HG02678 (cell line): Measurements from ENCODE around the gene RGSL1.

ENCODE experiments used
- ATAC-seq: cut with Tn5 transposase; IDR thresholded peaks from one replicate; pipeline ENCODE4 v1.9.1; 2021; ENCODE audit warnings: mild to moderate bottlenecking, moderate library complexity; ENCODE audit not compliant: unreplicated experiment

RGSL1 gene

DNA sequence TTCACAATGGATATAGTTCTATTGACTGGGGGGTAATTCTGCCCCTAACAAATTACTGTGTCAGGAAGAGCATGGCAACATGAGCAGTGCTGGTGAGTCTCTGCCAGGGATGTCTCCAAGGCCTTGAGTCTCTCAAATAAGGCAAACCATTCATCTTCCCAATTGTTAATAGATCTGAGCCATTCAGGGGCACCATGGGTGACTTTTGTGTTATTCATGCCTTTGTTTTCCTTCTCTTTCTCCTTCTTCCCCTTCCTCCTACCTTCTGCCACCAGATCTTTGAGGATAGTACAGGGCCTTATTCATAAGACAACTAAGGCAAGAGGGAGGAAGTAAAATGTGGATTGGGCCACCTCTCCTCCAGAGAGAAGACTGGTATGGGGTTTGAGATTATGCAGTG is at the start of gene RGSL1:
Gene RGSL1 (plus strand): TSS at position 60 of the 400 bp plus-strand sequence. CDS start 20 bp downstream, at position 80.
- ATAC-seq, result no peak

DNA sequence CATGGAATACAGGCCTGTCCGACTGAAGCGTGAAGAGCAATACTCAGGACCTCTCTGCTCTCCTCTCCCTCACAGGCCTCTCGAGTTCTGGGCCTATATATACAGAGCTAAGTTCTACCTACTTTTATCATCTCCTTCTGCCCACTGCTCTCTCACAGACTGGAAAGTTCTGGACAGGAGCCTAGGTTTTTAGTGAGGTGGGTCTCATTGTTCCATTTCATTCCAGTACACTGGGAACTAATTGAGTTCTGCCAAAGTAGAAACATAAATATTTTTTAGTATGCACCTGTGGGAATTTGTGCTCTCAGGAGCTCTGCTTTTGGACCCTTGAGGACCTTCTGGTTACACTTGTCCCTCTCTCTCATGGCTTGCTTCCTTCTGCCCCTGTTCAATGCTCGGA is 49.4 kb upstream of the RGSL1 start, which contains the start of gene TEDDM1:
Gene TEDDM1 (minus strand): TSS at position 101 of the 400 bp plus-strand sequence. CDS start 182 bp downstream, outside the sequence.
- no peak for ATAC-seq

DNA sequence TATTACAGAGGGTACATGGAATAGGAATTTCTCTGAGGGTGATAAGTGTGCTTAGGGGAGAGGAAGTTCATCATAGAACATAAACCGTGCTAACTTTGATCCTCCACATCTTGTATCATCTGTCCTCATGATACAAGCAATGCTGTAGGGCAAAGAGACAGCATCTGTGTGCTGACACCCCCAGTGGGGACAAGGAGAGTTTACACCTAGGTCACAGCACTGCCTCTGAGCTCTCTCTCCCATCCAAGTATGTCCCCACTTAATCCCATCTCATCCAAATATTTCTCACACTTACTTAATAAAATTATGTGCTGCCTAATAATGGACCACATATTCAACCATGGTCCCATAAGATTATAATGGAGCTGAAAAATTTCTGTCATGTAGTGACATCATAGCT is 45.2 kb upstream of the RGSL1 start:
- ATAC-seq, result no peak

DNA sequence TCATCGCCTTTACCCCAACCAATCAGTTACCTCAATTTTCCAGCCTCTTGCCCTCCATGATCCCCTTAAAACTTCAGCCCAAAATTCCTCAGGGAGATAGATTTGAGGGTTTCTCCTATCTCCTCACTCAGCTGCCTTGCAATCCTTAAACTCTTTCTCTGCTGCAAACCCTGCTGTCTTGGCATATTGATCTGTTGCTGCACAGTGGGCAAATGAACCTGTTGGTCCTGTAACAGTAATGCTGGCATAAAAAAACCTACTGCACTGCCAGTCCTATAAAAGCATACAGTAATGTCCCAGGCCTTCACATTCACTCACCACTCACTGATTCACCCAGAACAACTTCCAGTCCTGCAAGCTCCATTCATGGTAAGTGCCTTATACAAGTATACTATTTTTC is 44.4 kb upstream of the RGSL1 start:
- no peak for ATAC-seq

DNA sequence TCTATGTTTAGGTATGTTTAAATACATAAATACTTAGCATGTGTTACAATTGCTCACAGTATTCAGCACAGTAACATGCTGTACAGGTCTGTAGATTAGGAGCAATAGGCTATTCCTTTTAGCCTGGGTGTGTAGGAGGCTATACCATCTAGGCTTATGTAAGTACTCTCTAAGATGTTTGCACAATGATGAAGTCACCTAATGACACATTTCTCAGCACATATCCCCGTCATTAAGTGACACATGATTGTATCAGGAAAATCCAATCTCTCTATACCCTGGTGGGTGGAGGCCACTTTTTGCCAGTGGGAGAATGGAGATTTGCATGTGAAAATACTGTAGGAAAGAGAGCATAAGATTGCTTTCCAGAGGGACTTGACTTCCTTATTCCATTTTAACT is 43.9 kb upstream of the RGSL1 start:
- ATAC-seq, result no peak

DNA sequence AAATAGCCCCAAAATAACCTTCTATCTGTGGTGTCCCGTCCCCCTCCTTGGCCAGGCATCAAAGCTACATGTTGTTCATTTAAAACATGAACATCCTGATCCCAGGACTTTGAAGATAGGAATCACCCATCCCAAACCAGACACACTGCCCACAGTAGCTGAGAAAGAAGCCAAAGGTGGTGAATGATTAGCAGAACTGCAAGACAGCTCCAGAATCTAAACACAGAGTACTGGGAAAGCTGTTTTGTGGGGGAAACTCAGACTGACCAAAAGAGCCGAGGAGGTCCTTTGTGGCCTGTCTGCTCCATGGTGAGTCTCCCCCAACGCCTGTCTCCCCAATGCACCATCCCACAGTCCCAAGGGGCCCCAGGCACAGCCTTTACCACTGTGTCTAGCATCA is 42.2 kb upstream of the RGSL1 start:
- ATAC-seq, result no peak

DNA sequence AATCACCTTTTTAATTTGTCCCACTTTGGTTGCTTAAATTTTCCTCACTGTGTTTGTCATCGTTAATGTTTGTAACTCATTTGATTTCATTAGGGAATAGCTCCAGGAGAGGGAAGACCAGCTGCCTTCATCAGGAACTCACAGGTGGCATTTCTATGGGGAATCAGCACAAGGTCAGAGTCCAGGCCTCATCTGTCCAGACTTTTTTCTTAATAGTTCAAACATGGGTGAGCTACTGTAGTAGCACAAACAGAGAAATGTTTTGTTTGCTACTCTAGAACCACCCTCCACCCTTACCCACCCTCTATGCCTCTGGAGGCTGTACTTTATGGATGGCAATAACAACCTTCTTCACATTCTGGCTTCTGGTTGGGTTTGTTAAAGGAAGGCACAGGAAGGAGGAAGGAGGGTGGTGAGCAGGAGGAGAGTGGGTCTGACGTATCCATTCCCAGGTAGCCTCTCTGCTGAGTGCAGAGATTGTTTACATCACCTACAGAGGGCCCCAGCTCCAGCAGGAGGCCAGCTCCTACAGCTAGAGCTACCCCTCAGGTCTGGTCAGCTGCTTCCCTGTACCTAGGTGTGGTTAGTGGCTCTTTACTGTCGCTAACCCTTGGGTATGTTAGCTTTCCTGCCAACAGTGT is 41.4 kb upstream of the RGSL1 start:
- ATAC-seq, result no peak

DNA sequence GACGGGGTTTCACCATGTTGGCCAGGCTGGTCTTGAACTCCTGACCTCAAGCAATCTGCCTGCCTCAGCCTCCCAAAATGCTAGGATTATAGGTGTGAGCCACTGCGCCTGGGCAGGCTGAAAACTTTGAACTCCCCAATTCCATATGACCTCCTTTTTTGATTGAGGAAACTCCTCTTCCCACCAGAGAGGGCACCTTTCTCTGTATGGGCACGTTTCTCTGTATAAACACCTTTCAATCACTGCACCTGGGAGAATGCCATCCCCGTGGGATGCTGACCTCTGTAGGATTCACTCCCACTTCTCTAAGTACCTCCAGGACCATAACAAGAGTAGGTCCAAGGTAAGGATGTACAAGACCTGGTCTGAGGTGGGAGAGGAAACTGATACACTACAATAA is 39.8 kb upstream of the RGSL1 start:
- ATAC-seq, result no peak

DNA sequence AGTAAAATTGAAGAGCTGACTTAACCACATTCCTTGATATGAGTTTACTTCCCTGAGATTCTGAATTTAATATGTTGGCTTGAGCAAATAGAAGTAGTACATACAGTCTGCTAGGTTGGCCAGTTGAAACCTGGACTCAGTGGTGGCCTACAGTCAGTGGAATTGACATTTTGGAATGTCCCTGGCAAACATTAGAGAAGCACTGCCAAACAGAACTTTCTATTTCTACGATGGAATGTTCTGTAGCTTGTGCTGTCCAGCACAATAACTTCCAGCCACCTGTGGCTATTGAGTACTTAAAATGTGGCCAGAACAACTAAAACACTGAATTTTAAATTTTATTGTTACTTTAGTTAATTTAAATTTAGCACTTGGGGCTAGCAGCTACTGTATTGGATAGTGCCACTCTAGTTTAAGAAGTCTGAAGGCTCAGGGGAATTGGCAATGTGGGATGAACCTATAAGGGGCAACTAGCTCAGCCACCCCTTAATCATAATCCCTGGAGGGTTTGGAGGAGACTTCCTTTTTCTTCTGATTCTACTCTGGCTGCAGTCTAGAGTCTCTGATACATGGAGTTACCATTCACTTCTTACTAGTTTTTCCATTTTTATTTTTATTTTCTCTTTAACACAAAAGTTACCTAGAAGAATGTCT is 39.2 kb upstream of the RGSL1 start:
- ATAC-seq, result no peak

DNA sequence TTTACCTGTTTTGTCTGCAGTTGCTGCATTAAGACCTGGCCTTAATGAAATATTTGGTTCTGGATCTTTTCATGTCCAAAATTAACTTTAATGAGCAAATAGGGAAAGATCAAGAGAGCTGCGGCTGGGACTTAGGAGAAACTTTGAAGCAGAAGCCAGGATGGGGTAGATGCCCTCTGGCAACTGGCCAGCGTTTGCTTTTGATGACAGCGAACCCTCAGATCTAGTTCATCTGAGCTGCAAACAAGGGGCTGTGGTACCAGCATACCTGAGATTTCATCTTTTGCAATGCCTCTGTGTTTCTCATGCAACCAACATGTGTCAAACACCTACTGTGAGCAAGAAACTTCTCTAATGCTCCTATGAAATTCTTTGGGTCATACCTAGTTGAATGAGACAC is 36.5 kb upstream of the RGSL1 start:
- ATAC-seq, result no peak

DNA sequence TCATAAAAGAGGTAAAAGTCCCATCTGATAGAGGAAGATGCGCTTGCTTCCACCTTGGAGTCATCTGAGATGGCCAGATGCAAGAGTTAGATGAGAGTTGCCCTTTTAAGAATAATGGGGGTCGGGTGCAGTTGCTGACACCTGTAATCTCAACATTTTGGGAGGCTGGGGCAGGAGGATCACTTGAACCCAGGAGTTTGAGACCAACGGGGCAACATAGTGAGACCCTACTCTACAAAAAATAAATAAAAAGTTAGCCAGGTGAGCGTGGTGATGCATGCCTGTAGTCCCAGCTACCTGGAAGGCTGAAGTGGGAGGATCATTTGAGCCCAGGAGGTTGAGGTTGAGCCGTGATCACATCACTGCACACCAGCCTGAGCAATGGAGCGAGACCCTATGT is 36.0 kb upstream of the RGSL1 start:
- no peak for ATAC-seq

DNA sequence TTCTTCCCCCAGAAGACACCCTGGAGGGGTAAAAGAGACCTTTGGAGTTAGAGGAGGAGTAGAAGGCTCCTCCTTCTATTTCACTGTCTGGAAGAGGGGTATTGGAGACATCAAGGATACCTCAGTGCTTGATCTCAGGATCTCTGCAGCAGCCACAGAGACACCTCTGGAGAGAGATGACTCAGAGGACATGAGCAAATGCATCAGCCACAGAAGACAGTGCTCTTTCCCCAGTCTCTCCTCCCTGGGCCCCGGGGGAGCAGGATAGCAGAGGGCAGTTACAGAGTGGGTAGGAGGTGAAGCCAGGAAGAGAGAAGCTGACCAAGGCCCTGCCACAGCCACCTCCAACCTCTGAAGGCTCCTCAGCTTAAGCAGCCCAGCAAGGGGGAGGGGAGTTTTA is 34.2 kb upstream of the RGSL1 start:
- ATAC-seq, result no peak

DNA sequence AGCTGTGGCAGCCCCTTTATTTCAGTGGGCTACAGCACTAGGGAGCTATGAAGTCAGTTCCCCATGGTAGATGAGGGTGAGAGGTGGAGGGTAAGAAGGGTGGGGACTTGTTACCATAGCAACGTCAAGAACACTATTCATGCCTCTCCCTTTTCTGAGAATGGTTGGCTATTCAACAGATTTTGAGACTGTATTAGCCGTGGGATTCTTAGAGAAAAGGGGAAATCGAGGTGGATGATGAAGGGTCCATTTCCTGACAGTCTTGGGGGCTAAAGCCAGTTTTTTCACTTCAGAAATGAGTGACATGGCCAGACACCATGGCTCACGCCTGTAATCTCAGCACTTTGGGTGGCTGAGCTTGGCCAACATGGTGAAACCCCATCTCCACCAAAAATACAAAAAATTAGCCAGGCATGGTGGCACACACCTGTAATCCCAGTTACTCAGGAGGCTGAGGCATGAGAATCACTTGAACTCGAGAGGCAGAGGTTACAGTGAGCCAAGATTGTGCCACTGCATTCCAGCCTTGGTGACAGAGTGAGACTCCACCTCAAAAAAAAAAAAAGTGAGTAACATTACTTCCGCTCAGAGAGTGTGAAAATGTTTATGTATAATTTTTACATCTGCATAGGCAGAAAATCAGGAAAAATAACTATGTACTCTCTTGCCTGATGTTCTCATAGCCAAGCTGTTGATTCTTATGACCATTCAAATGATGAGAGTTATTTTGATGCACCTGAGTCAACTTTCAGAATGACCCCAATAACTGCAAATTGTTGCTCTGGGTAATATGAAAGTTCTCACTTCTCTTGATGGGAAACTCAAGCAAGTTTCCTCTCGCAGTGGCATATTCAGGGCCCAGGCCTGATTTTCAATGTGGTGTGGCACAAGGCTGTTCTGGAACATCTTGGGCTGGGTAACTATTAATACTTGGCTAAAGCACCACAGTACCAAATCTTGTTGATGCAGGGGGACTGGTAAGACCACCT is 23.2 kb upstream of the RGSL1 start:
- ATAC-seq, result peak; percentile 80

DNA sequence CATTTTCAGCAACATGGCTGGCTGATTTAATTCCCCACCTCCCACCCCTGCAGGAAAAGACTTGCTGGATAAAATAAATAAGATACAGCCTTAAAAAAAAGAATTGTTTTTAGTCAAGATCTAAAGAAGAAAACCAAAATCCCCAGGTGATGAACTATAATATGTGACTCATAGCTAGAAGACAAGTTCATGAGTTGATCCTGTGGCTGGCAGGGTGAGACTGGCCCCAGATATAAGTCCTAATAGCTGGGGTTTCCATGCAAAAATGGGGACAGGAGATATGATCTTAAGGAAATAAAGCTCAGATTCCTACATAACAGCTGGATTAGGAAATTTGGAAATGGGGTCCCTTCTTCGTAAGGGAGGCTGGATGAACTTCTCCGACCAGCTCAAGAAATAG is 21.9 kb upstream of the RGSL1 start:
- ATAC-seq, result no peak

DNA sequence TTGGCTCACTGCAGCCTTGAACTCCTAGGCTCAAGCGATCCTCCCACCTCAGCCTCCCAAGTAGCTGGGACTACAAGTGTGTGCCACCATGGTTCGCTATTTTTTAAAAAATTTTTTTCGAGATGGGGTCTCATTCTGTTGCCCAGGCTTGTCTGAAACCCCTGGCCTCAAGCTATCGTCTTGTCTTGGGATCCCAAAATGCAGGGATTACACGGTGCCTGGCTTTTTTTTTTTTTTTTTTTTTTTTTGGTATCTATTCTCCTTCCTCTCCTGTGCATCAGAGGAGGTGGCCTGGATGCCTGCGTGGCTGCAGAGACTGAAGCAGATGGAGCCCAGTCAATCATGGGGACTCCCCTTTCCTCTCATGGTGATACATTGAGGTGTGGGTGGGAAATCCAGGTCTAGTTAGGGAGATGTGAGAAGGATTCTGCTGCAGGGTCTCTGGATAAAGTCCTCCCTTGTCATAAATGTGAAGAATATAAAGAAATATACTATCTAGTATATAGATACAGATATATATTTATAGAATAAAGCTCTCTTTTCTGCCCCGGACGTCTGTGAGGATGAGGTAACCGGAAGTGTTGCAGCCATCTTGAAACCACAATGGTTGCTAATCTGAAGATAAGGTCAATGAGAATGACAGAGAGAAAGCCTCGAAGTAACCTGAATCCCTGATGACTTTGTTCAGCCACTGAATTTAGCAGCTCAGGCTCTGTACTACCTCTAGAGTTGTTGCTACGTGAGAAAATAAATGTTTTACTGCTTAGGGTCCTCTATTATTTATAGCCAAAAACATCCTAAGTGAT is 19.5 kb upstream of the RGSL1 start:
- ATAC-seq, result peak; percentile 26

DNA sequence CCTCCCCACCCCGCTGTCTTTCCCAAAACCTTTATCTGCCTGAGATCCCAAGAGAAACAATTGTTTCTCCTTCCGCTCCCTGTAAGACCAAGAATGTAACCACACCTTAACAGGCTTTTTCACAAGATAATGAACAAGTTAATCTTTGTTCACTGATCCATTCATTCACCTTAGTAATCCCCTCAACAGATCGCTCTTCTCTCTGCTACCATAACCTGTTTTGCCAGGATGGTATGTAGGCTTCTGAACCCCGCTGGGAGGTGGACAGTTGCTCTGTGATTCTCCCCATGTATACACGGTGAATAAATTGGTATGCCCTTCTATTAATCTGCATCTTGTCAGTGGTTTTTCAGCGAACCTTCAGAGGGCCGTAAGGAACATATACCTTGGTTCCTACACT is 18.7 kb upstream of the RGSL1 start:
- ATAC-seq, result no peak

DNA sequence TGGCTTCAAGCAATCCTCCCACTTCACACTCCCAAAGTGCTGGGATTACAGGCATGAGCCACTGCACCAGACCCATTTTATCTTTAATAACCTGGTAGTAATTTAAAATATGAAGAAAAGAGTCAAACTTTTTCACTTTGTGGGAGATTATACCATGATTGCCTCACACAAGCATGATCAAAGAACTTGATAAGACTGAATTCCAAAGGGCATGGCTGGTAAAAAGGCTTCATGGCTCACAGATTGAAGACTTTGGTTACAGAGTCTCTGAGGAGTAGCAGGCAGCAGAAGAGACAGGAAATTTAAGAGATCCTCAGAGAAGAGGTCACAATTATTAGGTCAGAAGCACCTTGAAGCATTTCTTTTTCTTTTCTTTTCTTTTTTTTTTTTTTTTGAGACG is 16.4 kb upstream of the RGSL1 start:
- no peak for ATAC-seq

DNA sequence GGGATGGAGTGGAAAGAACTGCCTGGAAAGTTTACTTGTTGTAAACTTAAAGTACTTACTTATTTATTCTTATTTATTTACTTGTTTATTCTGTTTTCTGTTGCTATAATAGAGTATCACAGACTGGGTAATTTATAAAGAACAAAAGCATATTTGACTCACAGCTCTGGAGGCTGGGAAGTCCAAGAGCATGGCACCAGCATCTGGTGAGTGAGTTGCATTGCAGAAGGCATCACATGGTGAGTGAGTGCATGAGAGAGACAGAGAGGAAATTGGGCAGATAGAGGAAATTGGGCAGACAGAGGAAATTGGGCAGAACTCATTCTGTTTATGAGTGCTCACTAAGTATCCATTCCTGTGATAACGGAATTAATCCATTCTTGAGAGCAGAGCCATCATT is 11.6 kb upstream of the RGSL1 start:
- no peak for ATAC-seq

DNA sequence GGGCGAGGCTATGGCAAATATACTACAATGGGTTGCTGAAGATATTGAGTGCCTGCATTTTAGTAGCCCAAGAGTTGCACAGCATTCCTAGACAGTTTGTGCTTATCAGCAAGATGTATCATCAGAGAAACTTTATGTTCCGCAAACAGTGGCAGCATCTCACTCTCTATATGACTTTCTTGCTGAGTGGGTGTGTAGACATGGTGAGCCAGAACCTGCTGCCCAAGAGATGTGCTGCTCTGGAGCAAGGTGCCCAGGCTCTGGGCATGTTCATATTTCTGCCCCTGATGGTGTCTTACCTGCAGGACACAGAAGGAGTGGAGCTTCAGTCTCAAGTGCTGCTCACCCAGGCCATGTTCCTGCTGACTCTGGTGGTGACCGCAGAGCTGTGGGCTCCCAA is 8.2 kb upstream of the RGSL1 start:
- ATAC-seq, result no peak

DNA sequence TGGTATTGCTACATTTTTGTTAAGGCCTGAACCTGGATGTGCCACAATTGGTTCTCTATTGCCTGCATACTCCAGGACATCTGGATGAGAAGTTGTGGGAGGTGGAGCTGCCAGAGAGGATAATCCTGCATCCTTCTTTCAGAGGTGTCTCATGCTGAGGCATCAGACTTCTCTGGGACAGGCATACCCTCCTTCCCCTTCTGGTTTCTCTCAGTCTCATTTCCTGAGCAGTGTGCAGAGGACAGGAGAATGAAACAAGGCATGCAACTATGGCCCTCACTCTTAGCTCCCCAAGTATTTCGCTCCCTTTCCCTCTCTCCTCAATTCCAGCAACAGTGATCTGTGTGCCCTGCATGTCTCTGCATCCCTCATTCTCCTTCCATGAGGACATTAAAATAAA is 7.6 kb upstream of the RGSL1 start:
- no peak for ATAC-seq

DNA sequence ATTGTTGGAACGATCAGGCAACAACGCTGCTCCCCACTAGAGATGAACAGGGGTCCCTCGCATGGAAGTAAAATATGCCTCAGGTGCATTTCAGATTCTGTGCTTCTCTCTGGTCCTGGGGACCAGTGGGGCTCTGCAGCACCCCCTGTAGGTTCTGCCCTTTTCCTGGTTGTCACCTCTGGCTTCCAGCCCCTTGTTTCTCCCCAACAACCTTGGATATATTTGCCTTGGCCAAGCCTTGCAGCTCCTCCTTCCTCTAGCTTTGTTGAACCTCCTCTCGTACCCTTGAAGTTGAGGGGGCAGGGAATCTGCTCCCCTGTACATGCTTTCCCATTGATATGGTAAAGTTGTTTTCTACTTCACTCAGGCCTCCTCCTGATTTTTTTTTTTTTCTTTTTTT is 5.4 kb upstream of the RGSL1 start:
- ATAC-seq, result no peak
